ENCODE measurements around the gene LAYN. TPM values are rescaled to one million over a fixed set of nuclear protein-coding genes. Genes with fewer than 3 reads are reported as not detected.

LAYN gene
- total RNA-seq, 1 experiment from 2014 or later, result 57.3 TPM

GRCh38 chr11:111601636-111601978, 61.1 kb downstream of the LAYN start:
- DNase-seq, result no peak
- Histone ChIP-seq H3K4me3 (peak overlapping the region; percentile 81), H3K9me3 (no peaks in the 10 kb centered on the region), H3K27me3 (no peaks in the 10 kb centered on the region), H3K36me3 (no peaks in the 10 kb centered on the region)

GRCh38 chr11:111601979-111602864, 61.7 kb downstream of the LAYN start, which contains the start of gene SIK2:
Gene SIK2, plus strand, starts transcription at chr11:111602449. Its CDS starts 115 bp downstream, at chr11:111602564.
- Histone ChIP-seq H3K36me3 (no peaks in the 10 kb centered on the region), H3K4me3 (peak within 1 kb of the TSS; percentile 81), H3K9me3 (no peaks in the 10 kb centered on the region), H3K27me3 (no peaks in the 10 kb centered on the region)
- peak; percentile 96 for DNase-seq

- Histone ChIP-seq H3K36me3 (no peaks in the 10 kb centered on the region), H3K27me3 (no peaks in the 10 kb centered on the region), H3K4me3 (peak overlapping the region; percentile 81), H3K9me3 (no peaks in the 10 kb centered on the region)
- peak; percentile 4 for DNase-seq
These were observed 62.5 kb downstream of the LAYN start for GRCh38 chr11:111602865-111603610.

GRCh38 chr11:111603611-111604130, 63.2 kb downstream of the LAYN start:
- no peak for DNase-seq
- Histone ChIP-seq H3K9me3 (no peaks in the 10 kb centered on the region), H3K27me3 (no peaks in the 10 kb centered on the region)

GRCh38 chr11:111604392-111605009, 64.0 kb downstream of the LAYN start:
- H3K9me3 ChIP-seq, result no peaks in the 10 kb centered on the region
- no peaks in the 10 kb centered on the region; the same call in 1 of the 2 replicates for H3K36me3 ChIP-seq
- no peaks in the 10 kb centered on the region for H3K27me3 ChIP-seq
- H3K4me3 ChIP-seq, result peak overlapping the region; percentile 81
- no peak for DNase-seq

More at GRCh38 chr11:111603611-111604130, 63.2 kb downstream of the LAYN start:
- Histone ChIP-seq H3K4me3 (peak overlapping the region; percentile 81), H3K36me3 (no peaks in the 10 kb centered on the region)

- Histone ChIP-seq H3K27me3 (no peaks in the 10 kb centered on the region), H3K4me3 (no peak overlapping the region), H3K9me3 (no peaks in the 10 kb centered on the region), H3K36me3 (no peaks in the 10 kb centered on the region; the same call in 1 of the 2 replicates)
- no peak for DNase-seq
These were observed 65.2 kb downstream of the LAYN start for GRCh38 chr11:111605681-111606080.

GRCh38 chr11:111606986-111607385, 66.5 kb downstream of the LAYN start:
- DNase-seq, result no peak
- H3K36me3 ChIP-seq, result no peaks in the 10 kb centered on the region; the same call in 1 of the 2 replicates
- H3K4me3 ChIP-seq, result no peak overlapping the region
- H3K9me3 ChIP-seq, result no peaks in the 10 kb centered on the region
- H3K27me3 ChIP-seq, result no peaks in the 10 kb centered on the region

- Histone ChIP-seq H3K27me3 (no peaks in the 10 kb centered on the region), H3K9me3 (no peaks in the 10 kb centered on the region), H3K36me3 (no peaks in the 10 kb centered on the region; the same call in 1 of the 2 replicates), H3K4me3 (no peak overlapping the region)
- no peak for DNase-seq
These were observed 67.2 kb downstream of the LAYN start for GRCh38 chr11:111607751-111608150.

Other genes starting within 250 kb of the LAYN start
- not detected in 2 replicates for gene POU2AF3, start 242.2 kb upstream of the LAYN start, total RNA-seq (2014; rRNA removed; shearing (Covaris generic); ENCODE audit: low replicate concordance)
- gene POU2AF1, start 161.4 kb upstream of the LAYN start, total RNA-seq (2014; rRNA removed; shearing (Covaris generic); ENCODE audit: low replicate concordance), result not detected in 2 replicates
- not detected in 2 replicates for gene BTG4, start 28.3 kb upstream of the LAYN start, total RNA-seq (2014; rRNA removed; shearing (Covaris generic); ENCODE audit: low replicate concordance)
- not detected in 2 replicates for gene HOATZ, start 25.9 kb upstream of the LAYN start, total RNA-seq (2014; rRNA removed; shearing (Covaris generic); ENCODE audit: low replicate concordance)
- 4.6 and 10.3 TPM in 2 replicates for gene SIK2, start 61.7 kb downstream of the LAYN start, total RNA-seq (2014; rRNA removed; shearing (Covaris generic); ENCODE audit: low replicate concordance)
- 16.1 TPM in 2 replicates for gene PPP2R1B, start 225.7 kb downstream of the LAYN start, total RNA-seq (2014; rRNA removed; shearing (Covaris generic); ENCODE audit: low replicate concordance)

Measured in MG63 (cell line).